HFF-Myc (cell line): ENCODE data around the gene SRP14.
A peak's percentile ranks its signal among the peaks of the same experiment; 100 is the strongest.

ENCODE experiments used
- DNase-seq: peaks from one replicate; pipeline ENCODE4 v3.0.0-alpha.2; 2011; ENCODE audit warnings: low read depth; ENCODE audit errors: extremely low read depth
- H3K4me3 ChIP-seq: replicated peaks from 2 replicates; pipeline ENCODE4 v1.5.1; 2011; ENCODE audit warnings: low read depth, mild to moderate bottlenecking, control low read depth, low read length
- CTCF ChIP-seq: IDR thresholded peaks from 2 replicates; pipeline ENCODE4 v1.5.1; 2012; ENCODE audit warnings: mild to moderate bottlenecking, low read depth, low read length, control low read depth; ENCODE audit errors: missing control alignments

Gene SRP14

DNA sequence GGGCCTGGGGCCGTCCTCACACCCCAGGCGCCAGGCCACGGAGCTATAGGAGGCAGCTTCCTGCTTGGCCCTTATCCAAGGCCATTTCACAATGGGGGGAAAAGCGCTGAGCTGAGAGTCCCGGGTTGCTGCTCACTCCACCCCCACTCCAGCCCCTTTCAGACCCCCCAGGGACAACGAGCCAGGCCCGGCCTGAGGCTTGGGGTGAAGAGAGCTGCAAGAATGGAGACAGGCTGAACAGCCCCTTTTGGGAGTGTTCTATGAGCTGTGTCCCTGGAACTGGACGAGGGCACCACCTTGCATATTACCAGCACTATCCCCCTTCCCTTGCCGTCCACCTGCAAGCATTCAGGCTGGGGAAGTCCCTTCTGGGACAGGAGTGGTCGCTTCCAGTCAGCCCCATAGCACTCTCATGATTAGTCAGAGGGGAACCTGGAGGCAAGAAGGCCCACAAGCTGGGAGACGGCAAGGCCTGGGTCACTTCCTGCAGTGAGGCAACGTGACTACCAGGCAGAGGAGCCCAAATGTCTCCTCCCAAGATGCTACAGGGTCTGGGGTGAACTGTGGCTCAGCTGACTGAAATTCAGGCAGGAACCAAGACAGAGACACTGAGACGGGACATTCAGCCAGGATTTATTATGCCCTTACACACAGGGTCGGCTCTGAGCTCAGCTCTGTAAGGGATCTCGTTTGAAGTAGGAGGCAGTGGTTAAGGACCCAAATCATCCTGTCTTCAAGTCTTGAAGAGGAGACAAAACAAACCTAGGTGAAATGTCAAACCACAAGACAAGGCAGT lies 8.6 kb upstream of the SRP14 start:
- DNase-seq, result no peak
- TF ChIP-seq CTCF, result no peak
- H3K4me3 ChIP-seq, result no peak overlapping the region

GRCh38 chr15:40046721-40047414 lies 7.9 kb upstream of the SRP14 start:
- no peak overlapping the region for H3K4me3 ChIP-seq
- DNase-seq, result no peak
- no peak for TF ChIP-seq CTCF

GRCh38 chr15:40045572-40046217 lies 6.7 kb upstream of the SRP14 start:
- H3K4me3 ChIP-seq, result no peak overlapping the region
- DNase-seq, result no peak
- no peak for TF ChIP-seq CTCF

GRCh38 chr15:40044717-40045571 lies 6.0 kb upstream of the SRP14 start:
- no peak for DNase-seq
- peak; percentile 92 for TF ChIP-seq CTCF
- H3K4me3 ChIP-seq, result 0 out of 2 replicates have a peak overlapping the region, but pooled peaks have one; percentile 4

GRCh38 chr15:40043927-40044716 lies 5.1 kb upstream of the SRP14 start:
- no peak for DNase-seq
- no peak overlapping the region for H3K4me3 ChIP-seq
- TF ChIP-seq CTCF, result no peak

- no peak overlapping the region for H3K4me3 ChIP-seq
- TF ChIP-seq CTCF, result no peak
- DNase-seq, result no peak
These were observed 3.9 kb upstream of the SRP14 start for GRCh38 chr15:40042791-40043320.
